Activated CD4-positive, alpha-beta T cell treated with anti-CD3 and anti-CD28 coated beads, Interleukin-2, amount 50 U/mL, for 1 hour (primary cell): ENCODE results near the gene EVPL.
"Not testable (repeated sequence)": the region's sequence is repeated elsewhere in the genome, so short reads cannot be mapped to it uniquely, and the experiment has no call there.

Experiments
- DNase-seq: peaks from one replicate; pipeline ENCODE4 v3.0.0-alpha.2; 2020

Gene EVPL

GRCh38 chr17:75995385-75995925, 31.7 kb downstream of the EVPL start:
- DNase-seq: no peak

GRCh38 chr17:75994802-75995370, 32.2 kb downstream of the EVPL start:
- DNase-seq: no peak

GRCh38 chr17:75991396-75991795, 35.7 kb downstream of the EVPL start:
- DNase-seq: no peak

- DNase-seq: no peak
These were observed 40.1 kb downstream of the EVPL start for GRCh38 chr17:75987041-75987440.

GRCh38 chr17:75985986-75986385, 41.1 kb downstream of the EVPL start:
- no peak for DNase-seq

GRCh38 chr17:75983501-75984181, 43.5 kb downstream of the EVPL start:
- DNase-seq: no peak

- no peak for DNase-seq
These were observed 46.0 kb downstream of the EVPL start for GRCh38 chr17:75981019-75981615.

- DNase-seq: no peak
These were observed 46.7 kb downstream of the EVPL start for GRCh38 chr17:75980188-75981018.

- no peak for DNase-seq
These were observed 47.4 kb downstream of the EVPL start for GRCh38 chr17:75979705-75980187.

- DNase-seq: peak; percentile 94
These were observed 48.0 kb downstream of the EVPL start, which contains the start of the genes ACOX1 and TEN1 for GRCh38 chr17:75978938-75979704. Gene ACOX1, minus strand, starts transcription at chr17:75979166. Its CDS starts 93 bp downstream, at chr17:75979073. Gene TEN1, plus strand, starts transcription at chr17:75979240. Its CDS starts 6,953 bp downstream, at chr17:75986193.

GRCh38 chr17:75976175-75976848, 50.8 kb downstream of the EVPL start:
- no peak for DNase-seq

- no peak for DNase-seq
These were observed 51.3 kb downstream of the EVPL start for GRCh38 chr17:75975757-75976174.

GRCh38 chr17:75975187-75975586, 51.9 kb downstream of the EVPL start:
- not testable (repeated sequence) for DNase-seq

GRCh38 chr17:75970626-75971025, 56.5 kb downstream of the EVPL start:
- DNase-seq: no peak

- no peak for DNase-seq
These were observed 57.0 kb downstream of the EVPL start for GRCh38 chr17:75970011-75970523.

- not testable (repeated sequence) for DNase-seq
These were observed 58.1 kb downstream of the EVPL start for GRCh38 chr17:75969044-75969443.

- no peak for DNase-seq
These were observed 61.6 kb downstream of the EVPL start for GRCh38 chr17:75965468-75965867.

- DNase-seq: no peak
These were observed 67.1 kb downstream of the EVPL start for GRCh38 chr17:75959839-75960511.

GRCh38 chr17:75959051-75959838, 67.9 kb downstream of the EVPL start:
- no peak for DNase-seq
